ENCODE results near the gene ERCC2. TPM values are rescaled to one million over a fixed set of nuclear protein-coding genes. Genes with fewer than 3 reads are reported as not detected.

ERCC2 gene
- total RNA-seq, 1 experiment from 2014 or later: 102 TPM

DNA sequence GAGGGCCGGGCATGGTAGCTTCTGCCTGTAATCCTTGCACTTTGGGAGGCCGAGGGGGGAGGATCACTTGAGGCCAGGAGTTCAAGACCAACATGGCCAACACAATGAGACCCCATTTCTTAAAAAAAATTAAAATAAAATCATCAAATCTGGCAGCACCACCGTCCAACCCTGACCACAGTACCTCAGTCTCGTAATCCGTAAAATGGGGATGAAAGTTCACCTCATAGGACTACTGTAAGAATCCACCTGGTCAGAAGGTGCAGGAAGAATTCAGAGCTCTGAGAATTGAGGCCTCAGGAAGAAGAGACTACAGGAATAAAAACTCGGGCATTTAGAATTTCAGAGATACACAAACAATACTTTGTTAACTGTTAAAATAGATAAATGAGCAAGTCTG lies 31.4 kb upstream of the ERCC2 start:
- ChIA-PET CTCF (interaction anchor here (0.5 to 5.9 kb wide), 31 partner anchors 11 to 223 kb away, joined by 3 to 67 read pairs (median 6); partner anchors contain the start of genes BLOC1S3, ERCC1, ERCC2 and FOSB), POLR2A (interaction anchor here (0.6 to 1.2 kb wide), 2 partner anchors 26 to 61 kb away, joined by 3 to 9 read pairs; partner anchors contain the start of gene KLC3)
- peaks cover 30% of the 10 kb centered on the region for H3K4me1 Mint-ChIP-seq
- no peak for DNase-seq (ENCODE audit: low spot score)
- TF ChIP-seq, protein P1, sequence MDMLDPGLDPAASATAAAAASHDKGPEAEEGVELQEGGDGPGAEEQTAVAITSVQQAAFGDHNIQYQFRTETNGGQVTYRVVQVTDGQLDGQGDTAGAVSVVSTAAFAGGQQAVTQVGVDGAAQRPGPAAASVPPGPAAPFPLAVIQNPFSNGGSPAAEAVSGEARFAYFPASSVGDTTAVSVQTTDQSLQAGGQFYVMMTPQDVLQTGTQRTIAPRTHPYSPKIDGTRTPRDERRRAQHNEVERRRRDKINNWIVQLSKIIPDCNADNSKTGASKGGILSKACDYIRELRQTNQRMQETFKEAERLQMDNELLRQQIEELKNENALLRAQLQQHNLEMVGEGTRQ (CRISPR knock-in tag; IDR thresholded peaks at IDR 0.05): no peak
- TF ChIP-seq NR1H2 (CRISPR knock-in tag; IDR thresholded peaks at IDR 0.05): no peak
- TF ChIP-seq, protein P2, sequence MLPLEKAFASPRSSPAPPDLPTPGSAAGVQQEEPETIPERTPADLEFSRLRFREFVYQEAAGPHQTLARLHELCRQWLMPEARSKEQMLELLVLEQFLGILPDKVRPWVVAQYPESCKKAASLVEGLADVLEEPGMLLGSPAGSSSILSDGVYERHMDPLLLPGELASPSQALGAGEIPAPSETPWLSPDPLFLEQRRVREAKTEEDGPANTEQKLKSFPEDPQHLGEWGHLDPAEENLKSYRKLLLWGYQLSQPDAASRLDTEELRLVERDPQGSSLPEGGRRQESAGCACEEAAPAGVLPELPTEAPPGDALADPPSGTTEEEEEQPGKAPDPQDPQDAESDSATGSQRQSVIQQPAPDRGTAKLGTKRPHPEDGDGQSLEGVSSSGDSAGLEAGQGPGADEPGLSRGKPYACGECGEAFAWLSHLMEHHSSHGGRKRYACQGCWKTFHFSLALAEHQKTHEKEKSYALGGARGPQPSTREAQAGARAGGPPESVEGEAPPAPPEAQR (CRISPR knock-in tag; IDR thresholded peaks at IDR 0.05): no peak
- no peak overlapping the region for H3K27ac Mint-ChIP-seq
- no peaks in the 10 kb centered on the region; the same call in 1 of the 2 replicates for H3K36me3 Mint-ChIP-seq
- H3K27me3 Mint-ChIP-seq (ENCODE audit: low read depth): peaks cover 31% of the 10 kb centered on the region
- no peaks in the 10 kb centered on the region for H3K9me3 Mint-ChIP-seq
- H3K4me3 Mint-ChIP-seq: no peak overlapping the region; the same call in 1 of the 2 replicates
- ATAC-seq: no peak

DNA sequence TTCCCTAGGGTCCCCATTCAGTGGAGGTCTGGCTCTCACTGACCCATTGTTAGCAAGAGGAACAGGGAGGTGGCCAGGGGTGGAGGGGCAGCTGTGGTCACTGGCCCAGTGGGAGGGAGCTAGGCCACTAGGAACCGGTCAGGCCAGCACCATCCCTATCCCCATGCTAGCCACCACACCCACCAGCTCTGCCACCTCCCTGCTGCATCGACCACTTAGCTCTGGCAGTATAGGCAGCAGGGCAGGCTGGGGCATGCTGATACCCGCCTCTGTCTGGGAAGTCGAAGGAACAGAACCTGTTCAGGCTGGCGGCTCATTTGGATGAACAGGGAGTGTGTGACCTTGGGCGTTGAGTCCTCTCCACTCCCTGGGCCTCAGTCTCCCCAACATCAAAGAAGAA lies 29.8 kb upstream of the ERCC2 start:
- Mint-ChIP-seq H3K9me3 (no peaks in the 10 kb centered on the region), H3K4me3 (no peak overlapping the region), H3K27ac (no peak overlapping the region), H3K4me1 (peaks cover 32% of the 10 kb centered on the region), H3K27me3 (ENCODE audit: low read depth) (peaks cover 42% of the 10 kb centered on the region), H3K36me3 (no peaks in the 10 kb centered on the region; the same call in 1 of the 2 replicates)
- ChIA-PET POLR2A (no interaction called here), CTCF (interaction anchor here (1.4 to 5.9 kb wide), 5 partner anchors 9 to 86 kb away, joined by 3 to 67 read pairs (median 35); no protein-coding TSS in a partner anchor)
- ATAC-seq (no peak), DNase-seq (ENCODE audit: low spot score) (no peak)
- TF ChIP-seq MYBL2 (CRISPR knock-in tag; IDR thresholded peaks at IDR 0.05) (no peak), ZNF317 (CRISPR knock-in tag; IDR thresholded peaks at IDR 0.05; ENCODE audit: borderline replicate concordance, low read depth) (no peak), ZNF219 (CRISPR knock-in tag; IDR thresholded peaks at IDR 0.05; ENCODE audit: borderline replicate concordance) (no peak), ETV6 (CRISPR knock-in tag; IDR thresholded peaks at IDR 0.05) (no peak), PRRX2 (CRISPR knock-in tag; IDR thresholded peaks at IDR 0.05) (no peak), FOXK1 (CRISPR knock-in tag; IDR thresholded peaks at IDR 0.05) (no peak), NFATC4 (CRISPR knock-in tag; IDR thresholded peaks at IDR 0.05) (no peak), ATF1 (CRISPR knock-in tag; IDR thresholded peaks at IDR 0.05) (no peak), JAZF1 (CRISPR knock-in tag; IDR thresholded peaks at IDR 0.05) (no peak)
- TF ChIP-seq, protein P3, sequence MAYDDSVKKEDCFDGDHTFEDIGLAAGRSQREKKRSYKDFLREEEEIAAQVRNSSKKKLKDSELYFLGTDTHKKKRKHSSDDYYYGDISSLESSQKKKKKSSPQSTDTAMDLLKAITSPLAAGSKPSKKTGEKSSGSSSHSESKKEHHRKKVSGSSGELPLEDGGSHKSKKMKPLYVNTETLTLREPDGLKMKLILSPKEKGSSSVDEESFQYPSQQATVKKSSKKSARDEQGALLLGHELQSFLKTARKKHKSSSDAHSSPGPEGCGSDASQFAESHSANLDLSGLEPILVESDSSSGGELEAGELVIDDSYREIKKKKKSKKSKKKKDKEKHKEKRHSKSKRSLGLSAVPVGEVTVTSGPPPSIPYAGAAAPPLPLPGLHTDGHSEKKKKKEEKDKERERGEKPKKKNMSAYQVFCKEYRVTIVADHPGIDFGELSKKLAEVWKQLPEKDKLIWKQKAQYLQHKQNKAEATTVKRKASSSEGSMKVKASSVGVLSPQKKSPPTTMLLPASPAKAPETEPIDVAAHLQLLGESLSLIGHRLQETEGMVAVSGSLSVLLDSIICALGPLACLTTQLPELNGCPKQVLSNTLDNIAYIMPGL (CRISPR knock-in tag; IDR thresholded peaks at IDR 0.05): no peak
- TF ChIP-seq, protein P4, sequence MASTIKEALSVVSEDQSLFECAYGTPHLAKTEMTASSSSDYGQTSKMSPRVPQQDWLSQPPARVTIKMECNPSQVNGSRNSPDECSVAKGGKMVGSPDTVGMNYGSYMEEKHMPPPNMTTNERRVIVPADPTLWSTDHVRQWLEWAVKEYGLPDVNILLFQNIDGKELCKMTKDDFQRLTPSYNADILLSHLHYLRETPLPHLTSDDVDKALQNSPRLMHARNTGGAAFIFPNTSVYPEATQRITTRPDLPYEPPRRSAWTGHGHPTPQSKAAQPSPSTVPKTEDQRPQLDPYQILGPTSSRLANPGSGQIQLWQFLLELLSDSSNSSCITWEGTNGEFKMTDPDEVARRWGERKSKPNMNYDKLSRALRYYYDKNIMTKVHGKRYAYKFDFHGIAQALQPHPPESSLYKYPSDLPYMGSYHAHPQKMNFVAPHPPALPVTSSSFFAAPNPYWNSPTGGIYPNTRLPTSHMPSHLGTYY (CRISPR knock-in tag; IDR thresholded peaks at IDR 0.05): no peak
- TF ChIP-seq, protein P5, sequence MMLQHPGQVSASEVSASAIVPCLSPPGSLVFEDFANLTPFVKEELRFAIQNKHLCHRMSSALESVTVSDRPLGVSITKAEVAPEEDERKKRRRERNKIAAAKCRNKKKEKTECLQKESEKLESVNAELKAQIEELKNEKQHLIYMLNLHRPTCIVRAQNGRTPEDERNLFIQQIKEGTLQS (CRISPR knock-in tag; conservative IDR thresholded peaks at IDR 0.05): no peak
- TF ChIP-seq, protein P6, sequence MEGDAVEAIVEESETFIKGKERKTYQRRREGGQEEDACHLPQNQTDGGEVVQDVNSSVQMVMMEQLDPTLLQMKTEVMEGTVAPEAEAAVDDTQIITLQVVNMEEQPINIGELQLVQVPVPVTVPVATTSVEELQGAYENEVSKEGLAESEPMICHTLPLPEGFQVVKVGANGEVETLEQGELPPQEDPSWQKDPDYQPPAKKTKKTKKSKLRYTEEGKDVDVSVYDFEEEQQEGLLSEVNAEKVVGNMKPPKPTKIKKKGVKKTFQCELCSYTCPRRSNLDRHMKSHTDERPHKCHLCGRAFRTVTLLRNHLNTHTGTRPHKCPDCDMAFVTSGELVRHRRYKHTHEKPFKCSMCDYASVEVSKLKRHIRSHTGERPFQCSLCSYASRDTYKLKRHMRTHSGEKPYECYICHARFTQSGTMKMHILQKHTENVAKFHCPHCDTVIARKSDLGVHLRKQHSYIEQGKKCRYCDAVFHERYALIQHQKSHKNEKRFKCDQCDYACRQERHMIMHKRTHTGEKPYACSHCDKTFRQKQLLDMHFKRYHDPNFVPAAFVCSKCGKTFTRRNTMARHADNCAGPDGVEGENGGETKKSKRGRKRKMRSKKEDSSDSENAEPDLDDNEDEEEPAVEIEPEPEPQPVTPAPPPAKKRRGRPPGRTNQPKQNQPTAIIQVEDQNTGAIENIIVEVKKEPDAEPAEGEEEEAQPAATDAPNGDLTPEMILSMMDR (IDR thresholded peaks at IDR 0.05): no peak
